GM21367 (cell line): ENCODE data around the gene LAP3.
"Not testable (repeated sequence)": the region's sequence is repeated elsewhere in the genome, so short reads cannot be mapped to it uniquely, and the experiment has no call there.

Experiments
- ATAC-seq: cut with Tn5 transposase; IDR thresholded peaks from one replicate; pipeline ENCODE4 v1.9.1; 2021; ENCODE audit not compliant: unreplicated experiment

LAP3 gene

DNA sequence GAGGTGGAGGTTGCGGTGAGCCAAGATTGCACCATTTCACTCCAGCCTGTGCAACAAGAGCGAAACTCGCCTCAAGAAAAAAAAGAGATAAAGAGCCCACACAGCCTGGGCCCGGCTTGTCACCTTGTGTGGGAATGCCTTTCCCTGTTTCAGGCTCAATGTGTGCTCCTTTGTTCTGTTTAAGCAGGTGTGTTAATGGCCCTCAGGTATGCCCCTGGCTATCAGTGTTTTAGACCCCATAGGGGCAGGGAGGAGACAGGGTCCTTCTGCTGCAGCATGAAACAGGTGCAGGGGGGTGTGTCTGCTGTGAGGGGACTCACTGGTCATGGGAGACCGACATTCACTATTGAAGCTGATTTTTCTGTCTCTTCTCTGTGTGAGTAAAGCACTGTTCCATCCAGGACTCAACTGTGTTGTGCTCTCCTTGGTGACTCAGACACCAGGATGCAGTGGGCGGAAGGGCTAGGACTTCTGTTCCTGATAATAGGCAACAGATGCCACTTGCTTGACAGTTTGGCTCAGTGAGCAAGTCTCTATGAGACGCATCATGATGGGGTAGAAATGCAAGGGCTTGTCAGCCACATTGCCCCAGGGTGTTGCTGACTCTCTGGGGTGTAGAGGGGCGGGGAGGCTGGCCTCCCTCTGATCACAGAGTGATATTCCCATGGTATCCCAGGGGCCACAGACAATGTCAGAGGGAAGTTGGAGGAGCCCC lies 15.6 kb upstream of the LAP3 start:
- ATAC-seq: no peak

DNA sequence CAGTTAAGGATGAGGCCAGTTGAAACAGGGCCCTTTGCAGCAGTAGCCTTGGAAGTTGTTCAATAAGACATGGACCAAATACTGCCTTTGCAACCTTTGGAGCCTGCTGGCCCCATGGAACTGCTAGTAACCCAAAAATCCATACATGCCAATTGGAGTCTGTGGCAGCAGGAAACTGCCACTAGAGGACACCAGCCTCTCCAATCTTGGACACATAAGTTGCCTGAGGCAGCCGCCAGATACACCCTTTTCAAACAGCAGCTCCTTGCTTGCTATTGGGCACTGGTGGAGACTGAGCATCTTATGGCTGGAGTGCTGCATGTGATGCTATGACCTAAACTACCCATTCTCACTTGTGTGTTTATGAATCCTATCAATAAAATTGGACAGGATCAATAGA lies 14.8 kb upstream of the LAP3 start:
- ATAC-seq: no peak

DNA sequence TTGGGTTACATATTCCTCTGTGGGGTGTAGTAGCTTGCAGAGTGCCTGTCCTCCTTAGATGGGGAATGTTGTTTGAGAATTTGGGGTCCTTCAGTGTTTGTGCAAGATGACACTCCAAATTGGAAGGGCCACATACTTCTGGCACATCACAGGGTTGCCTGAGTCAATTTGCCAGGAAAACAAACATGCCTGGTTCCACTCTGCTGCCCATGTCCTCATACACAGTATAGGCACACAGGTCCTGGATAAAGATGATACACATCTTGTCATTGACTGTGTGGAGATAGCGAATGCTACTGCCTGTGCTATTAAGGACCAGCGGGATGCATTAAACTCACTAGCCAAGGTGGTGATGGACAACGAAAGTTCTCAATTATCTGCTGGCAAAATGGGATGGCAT lies 11.2 kb upstream of the LAP3 start:
- no peak for ATAC-seq

DNA sequence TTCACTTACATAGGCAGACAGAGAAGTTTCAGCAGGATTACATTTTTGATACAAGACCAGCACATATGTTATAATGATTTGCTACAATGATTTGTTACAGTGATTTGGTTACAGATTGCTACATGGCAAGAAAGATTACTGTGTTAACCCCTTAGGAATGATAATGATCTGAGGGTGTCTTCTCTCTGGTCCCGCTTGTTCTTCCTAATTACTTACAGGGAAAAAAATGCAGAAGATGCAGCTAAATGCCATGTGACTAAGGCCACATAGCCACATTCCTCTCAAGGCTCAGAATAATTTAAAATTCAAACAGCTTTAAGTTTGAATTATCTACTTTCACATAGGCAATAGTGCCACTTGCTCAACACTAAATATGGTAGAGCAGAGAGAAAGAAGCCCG lies 9.7 kb upstream of the LAP3 start:
- no peak for ATAC-seq

DNA sequence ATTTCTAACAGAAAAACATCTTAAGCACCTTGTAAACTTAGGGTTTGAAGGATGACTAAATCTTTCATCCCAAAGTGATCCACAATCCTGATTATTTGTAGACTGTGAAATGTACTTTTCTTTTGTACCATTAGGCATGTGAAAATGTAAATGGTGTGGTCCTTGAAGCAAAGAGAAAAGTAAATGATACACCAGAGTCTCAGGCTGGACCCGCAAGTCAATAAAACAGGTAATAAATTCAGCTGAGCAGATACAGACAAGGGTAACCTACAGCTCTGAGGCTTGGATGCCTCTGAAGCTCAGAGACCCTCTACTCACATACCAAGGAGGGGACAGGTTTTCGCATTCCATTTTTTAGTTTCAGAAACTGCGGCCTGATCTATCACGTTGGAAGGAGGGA lies 2.8 kb upstream of the LAP3 start:
- ATAC-seq: no peak

DNA sequence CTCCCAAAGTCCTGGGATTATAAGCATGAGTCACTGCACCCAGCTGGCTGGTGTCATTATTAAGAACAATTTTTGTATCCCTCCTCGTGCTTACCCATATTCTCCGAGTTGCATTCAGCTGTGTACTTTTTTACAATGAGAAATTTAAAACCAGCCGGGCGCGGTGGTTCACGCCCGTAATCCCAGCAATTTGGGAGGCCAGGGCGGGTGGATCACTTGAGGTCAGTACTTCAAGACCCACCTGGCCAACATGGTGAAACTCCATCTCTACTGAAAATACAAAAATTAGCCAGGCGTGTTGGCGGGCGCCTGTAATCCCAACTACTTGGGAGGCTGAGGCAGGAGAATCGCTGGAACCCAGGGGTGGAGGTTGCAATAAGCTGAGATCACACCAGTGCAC lies 1.8 kb upstream of the LAP3 start:
- not testable (repeated sequence) for ATAC-seq

DNA sequence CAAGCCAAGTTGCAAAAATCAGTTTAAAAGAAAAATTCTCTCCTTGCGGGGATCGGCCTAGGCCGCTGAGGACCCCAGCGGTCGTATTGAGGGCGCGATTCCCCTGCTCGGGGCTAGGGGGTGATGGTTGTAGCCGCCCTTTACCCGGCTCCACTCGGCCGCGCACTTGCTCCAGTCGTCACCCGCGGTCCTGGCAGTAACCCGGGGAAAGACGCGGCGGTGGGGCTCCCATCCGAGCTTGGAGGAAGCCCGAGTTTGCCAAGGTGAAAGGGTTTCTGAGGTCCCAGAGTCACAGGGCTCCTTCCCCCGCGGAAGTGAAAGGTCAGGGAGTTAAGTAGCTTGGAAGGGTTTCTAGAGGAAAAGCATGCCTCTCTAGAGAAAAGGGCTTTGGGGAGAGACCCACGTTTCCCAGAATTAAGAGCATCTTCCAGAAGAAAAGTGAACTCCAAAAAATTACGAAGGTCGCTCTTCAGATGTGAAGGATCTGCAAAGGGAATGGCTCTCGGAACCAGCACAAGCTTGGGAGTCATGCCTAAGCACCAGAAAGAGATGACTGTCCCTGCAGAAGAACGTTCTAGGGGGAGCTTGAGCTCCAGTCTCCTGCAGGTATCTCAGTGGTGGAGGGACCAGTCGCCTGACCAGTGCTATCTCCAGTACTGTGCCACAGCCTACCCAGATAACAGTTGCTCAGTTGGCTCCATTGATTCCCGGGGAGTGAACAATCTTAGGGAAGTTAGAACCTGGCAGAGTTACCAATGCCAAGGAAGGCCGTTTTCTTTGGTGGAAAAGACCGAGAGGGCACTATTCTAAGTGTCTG lies 875 bp downstream of the LAP3 start:
- ATAC-seq: peak; percentile 11

DNA sequence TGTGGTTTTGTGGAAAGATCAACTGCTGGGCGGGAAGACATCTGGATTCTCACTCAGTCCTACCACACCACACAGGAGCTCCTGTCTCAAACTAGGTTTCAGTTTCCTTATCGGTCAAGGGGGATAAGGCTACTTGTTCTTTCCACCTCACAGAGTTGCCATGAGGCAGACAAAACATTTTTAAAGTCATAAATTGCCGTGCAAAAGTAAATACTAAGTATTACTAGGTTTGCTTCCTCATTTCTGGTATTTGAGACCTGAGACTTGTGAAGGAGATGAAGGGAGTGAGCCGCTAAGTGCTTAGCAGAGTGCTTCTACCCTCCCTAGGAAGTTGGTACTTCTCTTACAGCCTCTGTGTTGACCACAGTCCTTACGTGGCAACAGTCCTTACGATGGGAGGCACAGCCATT lies 1.5 kb downstream of the LAP3 start:
- peak; percentile 33 for ATAC-seq

DNA sequence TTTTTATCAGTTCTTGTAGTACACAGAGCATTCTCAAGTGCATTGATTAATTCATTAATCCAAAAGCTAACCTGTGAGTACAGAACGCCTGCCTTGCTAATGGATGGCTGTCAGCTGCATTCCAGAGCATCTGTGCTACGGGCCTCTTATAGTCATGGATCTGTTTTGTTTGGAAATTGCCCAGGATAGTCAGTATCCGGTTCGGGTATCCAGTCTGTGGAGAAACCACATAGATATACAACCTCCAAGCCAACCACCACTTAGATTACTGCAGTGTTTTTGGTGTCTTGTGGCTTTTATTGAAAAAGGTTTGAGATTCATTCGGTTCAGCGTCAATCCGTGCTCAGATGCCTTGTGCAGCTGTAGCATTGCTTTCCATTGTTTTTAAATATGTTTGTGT lies 4.0 kb downstream of the LAP3 start:
- no peak for ATAC-seq

DNA sequence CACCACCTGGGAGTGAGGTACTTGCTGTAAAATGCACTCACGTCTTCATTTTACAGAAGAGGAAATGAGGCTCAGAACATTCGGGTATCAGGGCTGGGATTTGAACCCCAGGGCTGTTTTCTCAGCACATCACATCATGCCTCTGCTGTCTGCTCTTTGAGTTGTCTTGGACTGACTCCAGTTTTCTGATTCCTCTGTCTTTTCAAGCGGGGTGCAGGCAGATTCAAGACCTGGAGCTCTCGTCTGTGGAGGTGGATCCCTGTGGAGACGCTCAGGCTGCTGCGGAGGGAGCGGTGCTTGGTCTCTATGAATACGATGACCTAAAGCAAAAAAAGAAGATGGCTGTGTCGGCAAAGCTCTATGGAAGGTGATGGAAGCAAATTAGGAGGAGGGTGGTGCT lies 6.3 kb downstream of the LAP3 start:
- no peak for ATAC-seq

DNA sequence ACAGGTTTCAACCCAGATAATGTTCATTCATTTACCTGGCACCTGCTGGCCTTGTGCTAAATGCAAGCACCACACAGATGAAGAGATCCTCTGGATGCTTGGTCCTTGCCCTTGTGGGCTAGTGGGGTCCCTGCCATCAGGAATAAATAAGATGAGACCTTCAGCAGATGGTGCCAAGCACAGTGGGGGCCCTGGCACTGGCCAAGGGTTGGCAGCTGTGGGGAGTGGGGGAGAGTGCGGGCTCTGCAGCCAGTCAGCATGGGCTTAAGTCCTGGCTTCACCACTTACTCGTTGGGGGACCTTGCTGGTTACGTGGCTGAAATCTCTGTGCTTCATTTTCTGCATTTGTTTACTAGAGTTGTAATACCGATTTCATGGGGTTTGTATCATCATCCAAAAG lies 6.9 kb downstream of the LAP3 start:
- ATAC-seq: no peak

DNA sequence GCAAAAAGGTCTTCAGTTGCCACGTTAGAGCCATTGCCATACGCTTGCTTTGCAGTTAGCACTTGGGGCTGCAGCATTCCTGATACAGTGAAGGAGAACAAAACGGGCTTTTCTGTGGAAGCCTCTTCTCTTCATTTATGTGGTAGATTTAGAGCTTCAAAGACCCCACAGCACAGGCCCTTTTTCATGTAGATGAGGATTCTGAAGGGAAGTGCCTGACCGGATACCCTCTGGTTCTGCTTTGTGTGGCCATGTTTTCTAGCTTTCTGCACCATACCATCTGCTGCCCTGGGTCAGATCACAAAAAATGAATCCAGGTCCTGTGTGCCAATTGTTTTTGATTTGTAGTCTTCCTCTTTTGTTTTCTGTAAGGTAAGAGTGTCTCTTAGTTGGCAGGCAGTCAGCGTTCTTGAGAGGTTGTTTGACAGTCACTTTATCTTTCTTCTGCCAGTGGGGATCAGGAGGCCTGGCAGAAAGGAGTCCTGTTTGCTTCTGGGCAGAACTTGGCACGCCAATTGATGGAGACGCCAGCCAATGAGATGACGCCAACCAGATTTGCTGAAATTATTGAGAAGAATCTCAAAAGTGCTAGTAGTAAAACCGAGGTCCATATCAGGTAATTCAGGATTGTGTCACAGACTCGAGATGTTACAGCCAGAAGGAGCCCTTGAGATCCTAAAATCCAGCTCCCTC lies 7.7 kb downstream of the LAP3 start:
- ATAC-seq: no peak

DNA sequence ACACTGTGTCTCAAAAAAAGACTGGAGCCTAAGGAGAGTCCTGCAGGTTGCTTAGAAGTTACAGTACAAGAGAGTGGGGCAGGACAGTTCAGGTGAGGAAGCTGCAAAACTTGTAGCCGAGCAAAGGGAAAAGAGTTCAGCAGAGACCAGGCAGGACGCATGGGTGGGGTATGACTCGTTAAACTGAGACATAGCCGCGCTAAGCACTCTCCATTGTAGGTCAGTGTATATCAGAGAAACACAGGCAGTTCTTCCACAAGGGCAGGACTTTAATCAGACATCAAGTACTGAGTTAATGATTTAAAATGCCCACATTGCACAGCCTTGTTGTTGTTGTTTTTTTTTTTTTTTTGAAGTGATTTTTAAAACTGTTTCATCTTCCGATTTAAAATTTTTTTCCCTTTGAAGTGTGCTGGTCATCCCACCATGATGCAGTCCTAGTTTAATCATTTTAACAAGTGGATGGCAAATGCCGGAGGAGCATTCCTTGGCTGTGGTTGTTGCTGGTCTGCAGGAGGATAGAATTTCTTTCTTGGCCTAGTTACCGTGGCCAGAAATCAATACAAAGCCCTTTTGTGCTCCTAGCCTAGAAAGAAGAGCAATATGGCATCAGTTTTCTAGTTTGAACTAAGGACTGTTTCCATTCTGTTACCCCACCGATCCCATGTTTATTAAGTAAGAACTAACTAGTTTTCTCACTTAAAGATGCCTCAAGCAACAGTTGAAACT lies 10.3 kb downstream of the LAP3 start:
- ATAC-seq: no peak

DNA sequence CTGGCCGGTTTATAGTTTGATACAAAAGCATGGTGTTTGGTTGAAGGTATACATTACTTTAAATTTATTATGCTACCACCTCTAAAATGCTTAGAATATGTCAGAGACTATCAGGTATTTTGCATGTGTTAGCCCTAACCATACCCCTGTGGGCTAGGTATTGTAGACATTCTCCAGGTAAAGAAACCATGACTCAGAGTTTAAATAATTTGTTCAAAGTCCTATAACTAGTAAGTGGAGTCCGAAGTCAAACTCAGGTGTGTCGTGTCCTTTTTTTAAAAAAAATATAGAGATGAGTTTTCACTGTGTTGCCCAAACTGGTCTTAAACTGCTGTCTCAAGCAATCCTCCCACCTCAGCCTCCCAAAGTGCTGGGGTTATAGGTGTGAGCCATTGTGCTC lies 12.4 kb downstream of the LAP3 start:
- ATAC-seq: no peak

DNA sequence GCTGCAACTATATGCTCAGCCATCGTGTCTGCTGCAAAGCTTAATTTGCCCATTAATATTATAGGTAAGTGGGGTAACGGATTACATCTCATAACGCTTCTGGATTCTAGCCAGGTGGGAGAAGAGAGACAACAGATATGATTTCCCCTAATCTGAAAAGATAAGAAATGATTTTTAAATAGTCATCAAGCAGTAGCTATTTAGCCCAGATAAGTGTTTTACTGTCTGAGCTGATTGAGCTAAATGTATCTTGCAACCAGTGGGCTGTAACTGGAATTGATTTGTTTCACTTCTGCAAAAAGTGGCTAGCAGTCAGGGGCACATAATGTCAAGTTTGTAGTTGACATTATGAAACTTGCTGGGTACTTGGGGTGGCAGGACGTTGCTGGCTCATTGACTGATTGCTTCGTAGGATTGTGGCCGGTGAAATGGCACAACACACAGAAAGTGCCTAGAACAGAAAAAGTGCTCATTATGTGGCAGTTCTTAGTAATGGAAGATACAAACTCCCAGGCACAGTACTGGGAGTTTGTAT lies 18.5 kb downstream of the LAP3 start:
- ATAC-seq: peak; percentile 85

DNA sequence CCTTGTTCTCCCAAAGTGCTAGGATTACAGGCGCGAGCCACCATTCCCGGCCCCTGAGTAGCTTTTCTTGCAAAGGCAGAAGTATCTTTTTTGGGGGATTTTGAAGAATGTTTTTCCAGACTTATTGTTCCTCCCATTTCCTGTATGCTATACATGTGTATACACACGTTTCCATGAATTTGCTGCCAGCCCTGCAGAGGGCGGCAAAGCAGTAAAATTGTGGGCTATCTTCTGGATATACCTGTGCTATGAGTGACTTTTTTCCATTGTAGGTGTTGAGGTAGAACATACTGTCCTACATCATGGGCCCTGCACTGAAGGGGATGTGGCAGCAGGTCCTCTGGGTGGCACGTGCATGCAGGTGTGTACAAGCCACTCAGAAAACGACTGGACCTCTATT lies 20.5 kb downstream of the LAP3 start:
- no peak for ATAC-seq

DNA sequence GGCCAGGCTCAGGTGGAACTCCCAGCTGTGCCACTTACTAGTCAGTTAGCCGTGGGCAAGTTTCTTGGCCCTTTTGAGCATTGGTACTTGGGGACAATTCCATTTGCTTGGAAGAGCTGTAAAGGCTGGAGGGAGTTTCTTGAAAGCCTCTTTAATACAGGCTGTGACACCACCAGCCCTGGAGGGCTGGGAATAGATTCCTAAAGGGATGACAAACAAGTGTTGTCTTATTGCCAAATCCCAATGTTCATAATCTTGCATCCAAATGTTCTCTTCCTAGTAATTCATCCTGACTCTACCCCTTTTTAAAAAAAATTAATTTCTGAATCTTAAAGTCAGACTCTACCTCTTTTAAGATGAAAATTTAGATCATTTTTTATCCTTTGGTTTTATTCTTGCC lies 22.8 kb downstream of the LAP3 start:
- no peak for ATAC-seq

DNA sequence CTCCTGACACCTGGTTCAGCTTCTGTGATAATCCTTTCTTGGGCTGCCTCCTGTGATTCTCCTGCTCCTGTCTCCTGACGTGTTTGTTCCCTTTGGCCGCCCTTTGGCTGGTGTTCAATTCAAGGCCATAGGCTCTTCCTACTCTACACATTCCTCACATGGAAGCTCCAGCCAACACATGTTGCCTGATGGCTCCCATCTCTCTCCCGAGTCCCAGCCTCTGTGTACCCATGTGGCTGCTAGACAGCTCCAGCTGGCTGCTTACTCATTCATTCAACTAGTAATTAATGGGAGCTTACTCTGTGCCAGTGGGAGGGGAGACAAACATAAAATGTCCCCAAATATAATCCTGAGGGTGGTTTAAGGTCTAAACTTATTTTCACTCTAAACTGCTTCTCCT lies 28.2 kb downstream of the LAP3 start:
- ATAC-seq: no peak

DNA sequence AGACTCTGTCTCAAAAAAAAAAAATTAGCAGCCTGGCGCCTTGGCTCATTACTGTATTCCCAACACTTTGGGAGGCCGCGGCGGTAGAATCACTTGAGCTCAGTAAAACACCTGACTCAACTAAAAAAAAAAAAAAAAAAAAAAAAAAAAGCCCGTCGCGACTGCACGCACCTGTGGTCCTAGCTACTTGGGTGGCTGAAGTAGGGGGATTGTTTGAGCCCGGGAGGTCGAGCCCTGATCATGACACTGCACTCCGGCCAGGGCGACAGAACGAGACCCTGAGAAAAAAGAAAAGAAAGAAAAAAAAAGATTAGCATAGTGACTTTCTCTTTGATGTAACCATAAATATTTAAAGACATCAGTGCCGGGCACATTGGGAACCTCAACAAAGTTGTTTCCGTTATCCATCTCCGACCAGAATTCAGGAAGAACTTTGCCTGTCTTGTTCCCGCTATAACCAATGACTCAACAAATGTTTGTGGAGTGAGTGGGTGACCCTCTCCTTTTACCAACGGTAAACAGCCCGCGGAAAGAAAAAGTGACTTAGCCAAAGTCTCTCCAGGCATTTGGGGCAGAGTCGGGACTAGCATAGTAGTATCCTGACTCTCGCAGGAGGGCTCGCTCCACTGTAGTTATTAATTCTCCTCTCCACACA lies 36.9 kb downstream of the LAP3 start:
- peak; percentile 30 for ATAC-seq

DNA sequence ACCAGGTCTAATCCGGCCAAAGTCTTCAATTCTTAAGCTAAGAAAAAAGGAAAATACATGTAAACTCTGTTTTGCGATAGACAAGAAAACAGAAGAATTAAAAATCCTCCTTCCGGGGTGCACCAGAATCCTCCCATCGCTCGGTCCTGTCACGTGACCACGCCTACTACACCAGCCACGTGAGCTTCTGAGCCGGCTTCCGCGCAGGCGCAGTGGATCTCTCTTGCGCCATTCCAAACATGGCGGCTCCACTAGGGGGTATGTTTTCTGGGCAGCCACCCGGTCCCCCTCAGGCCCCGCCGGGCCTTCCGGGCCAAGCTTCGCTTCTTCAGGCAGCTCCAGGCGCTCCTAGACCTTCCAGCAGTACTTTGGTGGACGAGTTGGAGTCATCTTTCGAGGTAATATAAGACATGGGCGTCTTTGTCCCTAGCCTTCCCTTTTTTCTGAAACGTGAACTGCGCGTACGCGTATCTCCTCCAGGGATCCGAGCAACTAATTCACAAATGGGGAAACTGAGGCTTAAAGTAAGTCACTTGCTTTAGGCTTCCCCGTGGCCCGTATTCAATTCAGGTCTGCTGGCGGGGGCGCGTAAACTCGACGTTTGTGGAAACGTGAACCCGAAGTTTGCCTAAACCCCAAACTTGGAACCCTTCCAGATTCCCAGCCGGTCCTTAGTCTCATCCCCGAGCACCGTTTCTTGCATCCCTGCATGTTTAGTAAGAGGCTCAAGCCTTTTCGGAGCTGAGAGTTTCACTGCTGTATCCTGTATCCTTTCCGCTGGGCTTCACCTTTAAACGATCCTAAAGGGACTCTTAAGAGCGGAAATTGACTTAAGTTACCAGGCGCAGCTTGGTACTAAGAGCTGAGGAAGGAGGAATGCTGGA lies 37.7 kb downstream of the LAP3 start, which contains the start of gene MED28:
MED28 (plus strand) TSS at position 226 of the 884 bp plus-strand sequence; CDS start at position 240, 14 bp downstream.
- peak; percentile 95 for ATAC-seq
